ENCODE data around the gene ZNF574. TPM values are rescaled to one million over a fixed set of nuclear protein-coding genes. Genes with fewer than 3 reads are reported as not detected.
A peak's percentile ranks its signal among the peaks of the same experiment; 100 is the strongest.

ZNF574 gene
- total RNA-seq, 2 experiments from 2014 or later, result 14.3 to 14.5 TPM

DNA sequence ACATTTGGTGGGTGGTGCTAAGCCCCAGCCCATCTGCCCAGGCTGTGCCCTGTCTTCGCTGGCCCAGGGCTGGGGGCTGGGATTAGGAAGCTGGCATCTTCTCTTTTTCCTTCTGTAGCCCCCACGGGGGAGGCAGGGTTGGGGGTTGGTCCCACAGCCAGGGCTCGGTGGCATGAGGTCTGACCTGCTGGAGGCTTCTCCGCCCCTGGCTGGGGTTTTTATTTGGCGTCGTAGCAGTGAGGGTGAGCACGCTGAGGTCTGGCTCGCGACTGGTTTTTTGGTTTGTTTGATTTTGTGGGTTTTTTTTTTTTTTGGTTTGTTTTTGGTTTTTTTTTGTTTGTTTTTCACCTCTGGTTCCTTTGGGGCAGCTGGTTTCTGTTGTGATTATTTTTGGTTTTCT is 14.7 kb downstream of the ZNF574 start:
- DNase-seq, result no peak
- H3K4me3 Mint-ChIP-seq, result no peak overlapping the region
- H3K9me3 Mint-ChIP-seq, result no peaks in the 10 kb centered on the region
- POLR2A ChIA-PET, result interaction anchor here (0.6 kb wide), 2 partner anchors 27 to 215 kb away, joined by 3 read pairs; no protein-coding TSS in a partner anchor
- peak overlapping the region; percentile 66 for H3K27ac Mint-ChIP-seq
- H3K4me1 Mint-ChIP-seq, result peaks cover 34% of the 10 kb centered on the region
- H3K27me3 Mint-ChIP-seq, result no peaks in the 10 kb centered on the region
- peaks cover 27% of the 10 kb centered on the region for H3K36me3 Mint-ChIP-seq (ENCODE audit: low read depth)
- CTCF ChIA-PET, result interaction anchor here (0.7 to 1.0 kb wide), 5 partner anchors 9 to 466 kb away, joined by 3 read pairs; no protein-coding TSS in a partner anchor

GRCh38 chr19:42091300-42091699 is 15.3 kb downstream of the ZNF574 start:
- Mint-ChIP-seq H3K4me3 (no peak overlapping the region), H3K27me3 (no peaks in the 10 kb centered on the region), H3K9me3 (no peaks in the 10 kb centered on the region), H3K4me1 (peaks cover 34% of the 10 kb centered on the region), H3K36me3 (ENCODE audit: low read depth) (peaks cover 28% of the 10 kb centered on the region), H3K27ac (peak overlapping the region; percentile 66)
- ChIA-PET CTCF (no interaction called here), POLR2A (interaction anchor here (0.6 kb wide), 2 partner anchors 28 to 216 kb away, joined by 3 read pairs; no protein-coding TSS in a partner anchor)
- no peak for DNase-seq

DNA sequence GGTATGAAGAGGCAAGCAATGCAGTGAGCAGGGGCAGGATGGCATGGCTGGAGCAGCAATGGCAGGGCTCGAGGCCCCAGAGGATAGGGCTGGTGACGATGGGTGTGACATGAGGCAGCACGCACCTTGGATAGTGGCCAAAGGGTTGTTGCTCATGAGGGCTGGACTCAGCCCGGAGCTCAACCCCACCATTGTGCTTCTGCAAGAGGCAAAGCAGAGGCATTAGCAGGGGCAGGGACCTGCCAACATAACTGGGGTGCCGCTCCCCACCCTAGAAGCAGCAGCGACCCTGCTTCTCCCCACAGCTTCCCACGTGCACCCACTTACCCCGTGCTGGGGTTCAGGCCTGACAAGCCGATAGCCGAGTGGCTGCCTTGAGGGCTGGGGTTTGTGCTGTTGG is 15.8 kb downstream of the ZNF574 start:
- DNase-seq, result no peak
- ChIA-PET POLR2A (no interaction called here), CTCF (interaction anchor here (0.6 kb wide), 1 partner anchor 57 kb away, joined by 3 read pairs; no protein-coding TSS in a partner anchor)
- H3K4me1 Mint-ChIP-seq, result peaks cover 34% of the 10 kb centered on the region
- no peaks in the 10 kb centered on the region for H3K9me3 Mint-ChIP-seq
- H3K36me3 Mint-ChIP-seq (ENCODE audit: low read depth), result peaks cover 32% of the 10 kb centered on the region
- no peak overlapping the region for H3K4me3 Mint-ChIP-seq
- no peak overlapping the region for H3K27ac Mint-ChIP-seq
- H3K27me3 Mint-ChIP-seq, result no peaks in the 10 kb centered on the region

GRCh38 chr19:42092350-42092749 is 16.4 kb downstream of the ZNF574 start:
- H3K36me3 Mint-ChIP-seq (ENCODE audit: low read depth), result peaks cover 34% of the 10 kb centered on the region
- DNase-seq, result peak; percentile 62
- H3K4me1 Mint-ChIP-seq, result peaks cover 34% of the 10 kb centered on the region
- H3K27me3 Mint-ChIP-seq, result no peaks in the 10 kb centered on the region
- no peak overlapping the region for H3K27ac Mint-ChIP-seq
- ChIA-PET POLR2A (no interaction called here), CTCF (interaction anchor here (0.6 to 1.4 kb wide), 2 partner anchors 16 to 58 kb away, joined by 3 to 4 read pairs; no protein-coding TSS in a partner anchor)
- H3K4me3 Mint-ChIP-seq, result no peak overlapping the region
- no peaks in the 10 kb centered on the region for H3K9me3 Mint-ChIP-seq

GRCh38 chr19:42093505-42093904 is 17.5 kb downstream of the ZNF574 start:
- Mint-ChIP-seq H3K4me1 (peaks cover 30% of the 10 kb centered on the region), H3K27me3 (no peaks in the 10 kb centered on the region), H3K9me3 (no peaks in the 10 kb centered on the region), H3K27ac (no peak overlapping the region), H3K36me3 (ENCODE audit: low read depth) (peaks cover 37% of the 10 kb centered on the region), H3K4me3 (no peak overlapping the region)
- DNase-seq, result no peak
- POLR2A ChIA-PET, result interaction anchor here (0.5 to 1.5 kb wide), 2 partner anchors 17 to 100 kb away, joined by 4 read pairs; partner anchors contain the start of gene ZNF574
- CTCF ChIA-PET, result interaction anchor here (1.4 kb wide), 1 partner anchor 15 kb away, joined by 4 read pairs; no protein-coding TSS in a partner anchor

GRCh38 chr19:42093926-42094325 is 18.0 kb downstream of the ZNF574 start:
- POLR2A ChIA-PET, result interaction anchor here (0.5 to 1.5 kb wide), 2 partner anchors 18 to 99 kb away, joined by 4 read pairs; partner anchors contain the start of gene ZNF574
- Mint-ChIP-seq H3K4me3 (no peak overlapping the region), H3K9me3 (no peaks in the 10 kb centered on the region), H3K4me1 (peaks cover 26% of the 10 kb centered on the region), H3K27ac (no peak overlapping the region), H3K36me3 (ENCODE audit: low read depth) (peaks cover 38% of the 10 kb centered on the region), H3K27me3 (no peaks in the 10 kb centered on the region)
- DNase-seq, result no peak
- CTCF ChIA-PET, result interaction anchor here (0.8 to 1.3 kb wide), 2 partner anchors 15 to 59 kb away, joined by 3 to 4 read pairs; no protein-coding TSS in a partner anchor

DNA sequence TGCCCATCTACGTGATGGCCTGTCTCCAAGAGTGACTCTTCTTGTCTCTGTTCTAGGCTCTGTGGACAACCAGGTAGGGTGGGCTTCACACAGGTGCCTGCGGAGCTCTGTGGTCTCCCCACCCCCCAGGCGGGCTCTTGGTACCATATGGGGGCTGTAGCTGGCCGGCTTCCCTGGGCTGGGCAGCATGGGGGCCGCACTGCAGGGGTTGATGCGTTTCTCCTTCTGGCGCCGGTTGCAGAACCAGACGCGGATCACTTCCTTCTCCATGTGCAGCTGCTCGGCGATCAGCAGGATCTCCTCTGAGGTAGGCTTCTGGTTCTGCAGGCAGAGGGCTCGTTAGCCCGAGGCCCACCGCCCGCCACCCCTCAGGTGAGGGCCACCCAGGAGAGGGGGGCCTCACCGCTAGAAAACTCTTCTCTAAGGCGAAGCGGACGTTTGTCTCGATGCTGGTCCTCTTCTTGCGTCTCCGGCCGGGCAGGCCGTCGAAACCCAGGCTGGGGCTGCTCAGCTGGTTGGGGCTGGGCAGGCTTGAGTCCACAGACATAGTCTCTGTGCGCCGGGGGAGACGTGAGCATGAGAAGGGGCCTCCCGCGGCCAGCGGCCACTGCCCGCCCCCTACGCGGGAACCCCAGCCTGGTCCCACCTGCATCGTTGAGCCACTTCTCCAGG is 19.3 kb downstream of the ZNF574 start:
- DNase-seq, result no peak
- no peaks in the 10 kb centered on the region for H3K27me3 Mint-ChIP-seq
- CTCF ChIA-PET, result interaction anchor here (1.3 kb wide), 1 partner anchor 60 kb away, joined by 4 read pairs; no protein-coding TSS in a partner anchor
- H3K4me3 Mint-ChIP-seq, result no peak overlapping the region
- H3K4me1 Mint-ChIP-seq, result peaks cover 13% of the 10 kb centered on the region
- no peaks in the 10 kb centered on the region for H3K9me3 Mint-ChIP-seq
- peaks cover 41% of the 10 kb centered on the region for H3K36me3 Mint-ChIP-seq (ENCODE audit: low read depth)
- no peak overlapping the region for H3K27ac Mint-ChIP-seq
- POLR2A ChIA-PET, result interaction anchor here (1.5 kb wide), 1 partner anchor 19 kb away, joined by 4 read pairs; the partner anchor contains the start of gene ZNF574

DNA sequence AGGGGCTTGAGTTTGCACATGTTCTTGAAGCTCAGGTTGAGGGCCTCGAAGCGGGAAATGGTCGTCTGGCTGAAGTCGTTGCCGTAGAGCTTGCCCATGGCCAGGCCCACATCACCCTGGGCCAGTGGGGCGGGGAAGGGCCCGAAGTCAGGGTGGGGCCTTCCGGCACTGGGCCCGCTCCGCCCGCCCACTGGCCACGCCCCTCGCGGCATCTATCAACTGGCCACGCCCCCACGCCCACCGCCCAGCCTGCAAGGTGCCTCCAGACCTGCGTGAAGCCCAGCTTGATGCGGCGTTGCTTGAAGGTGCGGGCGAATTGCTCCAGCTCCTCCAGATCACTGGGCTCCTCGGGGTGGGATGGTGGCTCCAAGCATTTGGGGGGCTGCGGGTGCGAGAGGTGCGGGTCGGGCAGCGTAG is 19.9 kb downstream of the ZNF574 start:
- no peaks in the 10 kb centered on the region for H3K27me3 Mint-ChIP-seq
- H3K4me3 Mint-ChIP-seq, result no peak overlapping the region
- ChIA-PET POLR2A (no interaction called here), CTCF (no interaction called here)
- peaks cover 8% of the 10 kb centered on the region for H3K4me1 Mint-ChIP-seq
- peaks cover 37% of the 10 kb centered on the region for H3K36me3 Mint-ChIP-seq (ENCODE audit: low read depth)
- H3K9me3 Mint-ChIP-seq, result no peaks in the 10 kb centered on the region
- no peak overlapping the region for H3K27ac Mint-ChIP-seq
- no peak for DNase-seq

DNA sequence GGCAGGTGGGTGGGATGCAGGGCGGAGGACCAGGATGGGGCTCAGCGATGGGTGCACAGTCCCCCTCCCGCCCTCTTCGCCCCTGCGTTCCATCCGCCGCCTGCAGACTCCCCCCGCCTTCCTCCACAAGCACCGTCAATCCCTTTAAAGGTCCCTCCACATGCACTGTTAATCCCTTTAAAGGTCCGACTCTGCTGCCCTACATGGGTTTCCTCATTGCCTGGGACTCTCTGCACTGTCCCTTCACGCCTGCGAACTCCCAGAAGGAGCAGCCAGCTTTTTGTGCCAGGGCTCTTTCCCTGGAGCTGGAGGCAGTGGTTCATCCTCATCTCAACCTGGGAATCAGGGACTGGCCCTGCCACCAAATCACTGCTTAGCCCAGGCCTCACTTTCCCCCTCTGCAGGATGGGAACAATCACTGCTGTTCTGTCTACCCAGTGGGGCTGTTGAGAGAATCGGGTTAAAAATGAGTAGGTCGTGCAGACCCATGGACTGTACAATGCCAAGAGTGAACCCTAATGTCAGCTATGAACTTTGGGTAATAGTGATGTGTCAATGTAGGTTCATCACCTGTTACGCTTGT is 20.4 kb downstream of the ZNF574 start:
- H3K9me3 Mint-ChIP-seq, result no peaks in the 10 kb centered on the region
- peaks cover 32% of the 10 kb centered on the region for H3K36me3 Mint-ChIP-seq (ENCODE audit: low read depth)
- ChIA-PET CTCF (interaction anchor here (1.1 kb wide), 1 partner anchor 12 kb away, joined by 5 read pairs; no protein-coding TSS in a partner anchor), POLR2A (no interaction called here)
- peaks cover 3% of the 10 kb centered on the region for H3K4me1 Mint-ChIP-seq
- H3K4me3 Mint-ChIP-seq, result no peak overlapping the region
- DNase-seq, result no peak
- no peaks in the 10 kb centered on the region for H3K27me3 Mint-ChIP-seq
- no peak overlapping the region for H3K27ac Mint-ChIP-seq

- Mint-ChIP-seq H3K4me1 (no peaks in the 10 kb centered on the region), H3K4me3 (no peak overlapping the region), H3K27me3 (no peaks in the 10 kb centered on the region), H3K9me3 (no peaks in the 10 kb centered on the region), H3K27ac (no peak overlapping the region), H3K36me3 (ENCODE audit: low read depth) (peaks cover 30% of the 10 kb centered on the region)
- no peak for DNase-seq
- CTCF ChIA-PET, result interaction anchor here (0.7 to 1.1 kb wide), 2 partner anchors 11 to 125 kb away, joined by 3 to 5 read pairs; no protein-coding TSS in a partner anchor
- POLR2A ChIA-PET, result no interaction called here
Observed at GRCh38 chr19:42097461-42097860, 21.5 kb downstream of the ZNF574 start.

- H3K4me1 Mint-ChIP-seq, result no peaks in the 10 kb centered on the region
- H3K9me3 Mint-ChIP-seq, result no peaks in the 10 kb centered on the region
- H3K4me3 Mint-ChIP-seq, result no peak overlapping the region
- CTCF ChIA-PET, result interaction anchor here (0.7 to 1.1 kb wide), 2 partner anchors 34 to 322 kb away, joined by 3 read pairs; partner anchors contain the start of gene POU2F2
- no peak overlapping the region for H3K27ac Mint-ChIP-seq
- H3K27me3 Mint-ChIP-seq, result no peaks in the 10 kb centered on the region
- POLR2A ChIA-PET, result interaction anchor here (0.6 to 0.7 kb wide), 2 partner anchors 20 to 26 kb away, joined by 3 read pairs; no protein-coding TSS in a partner anchor
- H3K36me3 Mint-ChIP-seq (ENCODE audit: low read depth), result peaks cover 30% of the 10 kb centered on the region
- DNase-seq, result no peak
Observed at GRCh38 chr19:42098781-42099180, 22.8 kb downstream of the ZNF574 start.

- no peak for DNase-seq
- no peaks in the 10 kb centered on the region for H3K9me3 Mint-ChIP-seq
- H3K27me3 Mint-ChIP-seq, result no peaks in the 10 kb centered on the region
- ChIA-PET CTCF (interaction anchor here (0.7 to 1.2 kb wide), 3 partner anchors 9 to 321 kb away, joined by 3 read pairs; partner anchors contain the start of gene POU2F2), POLR2A (interaction anchor here (0.6 to 0.7 kb wide), 2 partner anchors 21 to 25 kb away, joined by 3 read pairs; no protein-coding TSS in a partner anchor)
- peaks cover 23% of the 10 kb centered on the region for H3K36me3 Mint-ChIP-seq (ENCODE audit: low read depth)
- H3K27ac Mint-ChIP-seq, result no peak overlapping the region
- H3K4me1 Mint-ChIP-seq, result no peaks in the 10 kb centered on the region
- H3K4me3 Mint-ChIP-seq, result no peak overlapping the region
Observed at GRCh38 chr19:42099336-42099925, 23.5 kb downstream of the ZNF574 start.
